IPS DF 6.9 (cell line): ENCODE data around the gene SLC22A23.

ENCODE experiments used
- DNase-seq: peaks from one replicate; pipeline ENCODE4 v3.0.0-alpha.2; 2013; ENCODE audit warnings: low read depth, low spot score
- H3K27ac ChIP-seq: one replicate; pipeline ENCODE4 v1.5.1; 2013; ENCODE audit warnings: low read length, control low read depth
- H3K27me3 ChIP-seq: 2 replicates; pipeline ENCODE4 v1.6.1; 2013; ENCODE audit warnings: mild to moderate bottlenecking, low read length; ENCODE audit not compliant: control insufficient read depth, insufficient read depth
- H3K36me3 ChIP-seq: 2 replicates; pipeline ENCODE4 v1.6.1; 2013; ENCODE audit warnings: low read length; ENCODE audit not compliant: control insufficient read depth, insufficient read depth
- H3K4me1 ChIP-seq: 2 replicates; pipeline ENCODE4 v1.6.1; 2013; ENCODE audit warnings: low read length; ENCODE audit not compliant: control insufficient read depth, insufficient read depth
- H3K4me3 ChIP-seq: 2 replicates; pipeline ENCODE4 v1.5.1; 2013; ENCODE audit warnings: mild to moderate bottlenecking, low read length
- H3K9me3 ChIP-seq: 2 replicates; pipeline ENCODE4 v1.6.1; 2013; ENCODE audit warnings: low read length, inconsistent platforms; ENCODE audit not compliant: control insufficient read depth, insufficient read depth
- WGBS: extraction: QIAGEN DNeasy Blood & Tissue Kit; methylation state at CpG from one replicate; pipeline ENCODE4 v1.1.7; 2013; ENCODE audit warnings: mixed read lengths, missing lambda C conversion rate; ENCODE audit not compliant: insufficient read length, insufficient coverage; 5-methylcytosine and 5-hydroxymethylcytosine counted together

Gene SLC22A23

GRCh38 chr6:3351829-3352524 is 104.9 kb downstream of the SLC22A23 start:
- H3K27me3 ChIP-seq, result no peaks in the 10 kb centered on the region

GRCh38 chr6:3351105-3351676 is 105.7 kb downstream of the SLC22A23 start:
- WGBS, result no CpG with 5 or more reads among the region's 15 CpGs
- no peaks in the 10 kb centered on the region for H3K27me3 ChIP-seq
- no peaks in the 10 kb centered on the region for H3K36me3 ChIP-seq
- DNase-seq, result no peak
- H3K4me1 ChIP-seq, result peaks cover 6% of the 10 kb centered on the region; the same call in 1 of the 2 replicates
- H3K27ac ChIP-seq, result no peak overlapping the region
- no peaks in the 10 kb centered on the region for H3K9me3 ChIP-seq
- no peak overlapping the region for H3K4me3 ChIP-seq

More at GRCh38 chr6:3351829-3352524, 104.9 kb downstream of the SLC22A23 start:
- Histone ChIP-seq H3K4me3 (no peak overlapping the region), H3K36me3 (no peaks in the 10 kb centered on the region), H3K9me3 (no peaks in the 10 kb centered on the region), H3K4me1 (peaks cover 6% of the 10 kb centered on the region), H3K27ac (no peak overlapping the region)
- no peak for DNase-seq
- no CpG with 5 or more reads among the region's 9 CpGs for WGBS

GRCh38 chr6:3350252-3350796 is 106.5 kb downstream of the SLC22A23 start:
- WGBS, result no CpG with 5 or more reads among the region's 8 CpGs
- H3K4me1 ChIP-seq, result peaks cover 6% of the 10 kb centered on the region; the same call in 1 of the 2 replicates
- H3K27ac ChIP-seq, result no peak overlapping the region
- no peaks in the 10 kb centered on the region for H3K9me3 ChIP-seq
- H3K4me3 ChIP-seq, result no peak overlapping the region
- H3K27me3 ChIP-seq, result no peaks in the 10 kb centered on the region
- H3K36me3 ChIP-seq, result no peaks in the 10 kb centered on the region
- DNase-seq, result no peak

GRCh38 chr6:3349388-3350251 is 107.2 kb downstream of the SLC22A23 start:
- no CpG with 5 or more reads among the region's 8 CpGs for WGBS
- no peaks in the 10 kb centered on the region for H3K9me3 ChIP-seq
- DNase-seq, result no peak
- H3K36me3 ChIP-seq, result no peaks in the 10 kb centered on the region
- no peak overlapping the region for H3K4me3 ChIP-seq
- no peaks in the 10 kb centered on the region for H3K27me3 ChIP-seq
- no peak overlapping the region for H3K27ac ChIP-seq
- H3K4me1 ChIP-seq, result peaks cover 6% of the 10 kb centered on the region; the same call in 1 of the 2 replicates

- Histone ChIP-seq H3K4me3 (no peak overlapping the region), H3K9me3 (no peaks in the 10 kb centered on the region), H3K36me3 (no peaks in the 10 kb centered on the region), H3K27ac (no peak overlapping the region), H3K27me3 (no peaks in the 10 kb centered on the region), H3K4me1 (peaks cover 6% of the 10 kb centered on the region; the same call in 1 of the 2 replicates)
- WGBS, result no CpG with 5 or more reads among the region's 7 CpGs
- no peak for DNase-seq
Observed at GRCh38 chr6:3348821-3349220, 108.0 kb downstream of the SLC22A23 start.

- no CpG with 5 or more reads among the region's 7 CpGs for WGBS
- no peaks in the 10 kb centered on the region for H3K36me3 ChIP-seq
- no peak overlapping the region for H3K4me3 ChIP-seq
- no peaks in the 10 kb centered on the region for H3K9me3 ChIP-seq
- no peak for DNase-seq
- no peak overlapping the region for H3K27ac ChIP-seq
- H3K27me3 ChIP-seq, result no peaks in the 10 kb centered on the region
- peaks cover 8% of the 10 kb centered on the region; the same call in 1 of the 2 replicates for H3K4me1 ChIP-seq
Observed at GRCh38 chr6:3347826-3348225, 109.0 kb downstream of the SLC22A23 start.

- no peaks in the 10 kb centered on the region for H3K9me3 ChIP-seq
- H3K27me3 ChIP-seq, result no peaks in the 10 kb centered on the region
- no peaks in the 10 kb centered on the region for H3K36me3 ChIP-seq
- H3K27ac ChIP-seq, result no peak overlapping the region
- WGBS, result no CpG with 5 or more reads among the region's 7 CpGs
- no peak overlapping the region for H3K4me3 ChIP-seq
- DNase-seq, result no peak
- peaks cover 7% of the 10 kb centered on the region; the same call in 1 of the 2 replicates for H3K4me1 ChIP-seq
Observed at GRCh38 chr6:3347247-3347646, 109.6 kb downstream of the SLC22A23 start.

GRCh38 chr6:3346476-3346875 is 110.4 kb downstream of the SLC22A23 start:
- WGBS, result no CpG with 5 or more reads among the region's 2 CpGs
- no peak overlapping the region for H3K27ac ChIP-seq

GRCh38 chr6:3345836-3346235 is 111.0 kb downstream of the SLC22A23 start:
- Histone ChIP-seq H3K27me3 (no peaks in the 10 kb centered on the region), H3K4me1 (peaks cover 4% of the 10 kb centered on the region; the same call in 1 of the 2 replicates), H3K27ac (no peak overlapping the region), H3K36me3 (no peaks in the 10 kb centered on the region), H3K4me3 (no peak overlapping the region), H3K9me3 (no peaks in the 10 kb centered on the region)
- no CpG with 5 or more reads among the region's 8 CpGs for WGBS
- DNase-seq, result no peak

More at GRCh38 chr6:3346476-3346875, 110.4 kb downstream of the SLC22A23 start:
- no peak overlapping the region for H3K4me3 ChIP-seq
- no peaks in the 10 kb centered on the region for H3K27me3 ChIP-seq
- H3K9me3 ChIP-seq, result no peaks in the 10 kb centered on the region
- DNase-seq, result no peak
- no peaks in the 10 kb centered on the region for H3K36me3 ChIP-seq
- peaks cover 5% of the 10 kb centered on the region; the same call in 1 of the 2 replicates for H3K4me1 ChIP-seq
